Stimulated activated CD4-positive, alpha-beta T cell treated with anti-CD3 and anti-CD28 coated beads, Interleukin-4, amount 100 ng/mL, for 4 hours (primary cell): ENCODE measurements around the gene SLC9A9.

ENCODE experiments used
- DNase-seq, 2 experiments: peaks; one replicate each; pipeline ENCODE4 v3.0.0-alpha.2; 2020

The SLC9A9 gene

DNA sequence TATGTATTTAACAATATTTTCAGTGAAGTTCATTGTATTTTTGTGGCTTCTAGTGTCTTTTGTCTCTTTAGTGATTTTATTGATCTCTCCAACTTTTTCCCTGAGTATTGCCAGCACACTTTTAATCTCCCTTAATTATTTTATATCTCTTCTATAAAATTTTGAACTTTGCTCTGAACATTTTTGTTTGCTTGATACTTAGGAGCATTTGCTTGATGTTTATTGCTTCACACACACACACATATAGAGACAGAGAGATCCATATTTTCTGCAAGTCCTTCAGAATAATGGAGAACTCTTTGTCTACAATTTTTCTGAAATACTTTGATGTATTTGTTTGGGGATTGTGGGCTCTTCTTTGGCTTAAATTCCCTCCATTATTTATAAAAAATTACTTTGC, 213.8 kb downstream of the SLC9A9 start:
- no peak for DNase-seq

GRCh38 chr3:143633816-143634215, 214.5 kb downstream of the SLC9A9 start:
- no peak for DNase-seq

- DNase-seq: no peak
Measured at GRCh38 chr3:143629726-143630125, 218.5 kb downstream of the SLC9A9 start.

- no peak for DNase-seq
Measured at GRCh38 chr3:143628971-143629370, 219.3 kb downstream of the SLC9A9 start.

DNA sequence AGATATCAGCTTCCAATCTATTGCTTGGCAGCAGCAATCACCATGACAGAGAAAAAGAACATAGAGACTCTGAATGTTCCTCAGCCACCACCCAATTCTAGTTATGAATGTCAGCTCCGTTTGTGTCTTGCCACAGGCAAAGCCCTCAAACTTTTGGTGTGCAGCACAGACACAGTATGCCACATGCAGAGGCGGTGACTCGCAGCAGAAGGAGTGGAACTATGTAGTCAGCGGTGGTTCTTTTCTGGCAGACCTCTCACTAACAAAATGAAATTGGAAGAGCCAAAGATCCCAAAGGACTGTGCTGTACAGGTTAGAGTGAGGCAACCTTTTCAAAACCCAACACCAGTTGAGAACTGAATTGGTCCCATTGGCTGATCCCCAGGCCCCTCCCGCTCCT, 220.9 kb downstream of the SLC9A9 start:
- no peak for DNase-seq

GRCh38 chr3:143619231-143619630, 229.0 kb downstream of the SLC9A9 start:
- no peak for DNase-seq

DNA sequence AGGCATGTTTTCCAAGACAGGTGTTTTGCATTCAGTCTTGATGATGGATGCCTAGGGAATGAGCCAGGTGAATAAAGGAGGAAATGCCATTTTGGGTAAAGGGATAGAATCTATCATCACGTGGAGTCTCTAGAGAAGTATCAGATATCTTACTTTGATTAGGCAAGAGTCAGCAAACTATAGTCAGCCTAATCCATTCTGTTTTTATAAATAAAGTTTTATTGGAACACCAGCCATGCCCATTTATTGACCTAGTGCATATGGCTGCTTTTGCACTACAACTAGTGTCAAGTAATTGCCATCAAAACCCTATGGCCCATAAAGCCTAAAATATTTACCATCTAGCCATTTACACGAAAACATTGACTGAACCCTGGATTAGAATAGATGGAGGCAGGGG, 231.2 kb downstream of the SLC9A9 start:
- no peak for DNase-seq

DNA sequence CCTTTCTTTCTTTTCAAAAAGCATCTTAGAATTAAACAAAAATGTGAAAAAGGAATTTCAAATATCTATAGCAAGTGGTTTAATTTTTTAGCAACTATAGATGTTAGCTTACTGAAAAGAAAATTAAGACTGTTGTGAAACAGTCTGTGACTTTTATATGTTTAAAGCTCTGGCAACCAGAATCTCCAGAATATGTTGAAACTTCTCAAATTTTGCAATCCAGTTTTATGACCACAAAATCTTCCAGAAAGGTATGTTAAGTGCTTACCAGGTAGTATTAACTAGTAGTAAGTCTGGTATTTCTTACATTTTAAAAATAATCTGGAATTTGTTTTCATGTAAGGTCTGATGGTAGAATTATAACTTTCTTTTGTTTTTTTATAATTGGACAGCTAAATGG, 235.0 kb downstream of the SLC9A9 start:
- DNase-seq: no peak

DNA sequence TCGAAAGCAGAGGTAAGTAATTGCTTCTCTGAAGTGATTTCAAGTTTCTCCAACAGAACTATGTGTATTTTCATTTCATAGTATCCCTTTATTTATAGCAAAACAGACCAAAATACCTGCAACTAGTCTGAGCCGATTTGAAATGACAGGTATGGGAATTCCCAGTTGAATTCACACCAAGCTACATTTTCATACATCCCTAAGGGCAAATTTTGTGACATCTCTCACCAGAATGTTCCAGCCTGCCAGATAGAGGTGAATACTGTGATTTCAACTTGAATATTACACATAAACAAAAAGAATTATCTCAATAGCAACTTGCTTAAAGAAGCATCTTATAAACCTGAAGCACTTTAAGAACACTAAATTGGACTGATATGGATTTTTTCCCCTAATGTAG, 235.7 kb downstream of the SLC9A9 start:
- no peak for DNase-seq

DNA sequence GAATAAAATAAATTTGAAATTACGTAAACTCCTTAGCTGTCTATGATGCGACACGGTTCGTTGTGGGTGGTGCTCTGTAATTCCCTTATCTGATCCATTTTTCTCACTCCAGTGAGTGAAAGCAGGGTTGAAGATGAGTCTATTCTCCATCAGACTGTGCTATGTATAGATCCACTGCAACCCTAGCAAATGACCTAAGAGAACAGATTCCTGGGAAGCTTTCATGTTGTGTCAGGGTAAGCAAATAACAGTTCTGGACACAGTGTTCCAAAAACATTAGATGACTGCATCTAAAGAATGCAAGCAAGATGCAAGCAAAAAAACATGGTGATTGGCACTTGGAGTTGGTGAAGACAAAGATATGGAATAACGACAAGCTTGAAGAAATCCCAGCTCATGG, 239.3 kb downstream of the SLC9A9 start:
- DNase-seq: no peak

GRCh38 chr3:143605233-143605950, 242.9 kb downstream of the SLC9A9 start:
- no peak for DNase-seq

DNA sequence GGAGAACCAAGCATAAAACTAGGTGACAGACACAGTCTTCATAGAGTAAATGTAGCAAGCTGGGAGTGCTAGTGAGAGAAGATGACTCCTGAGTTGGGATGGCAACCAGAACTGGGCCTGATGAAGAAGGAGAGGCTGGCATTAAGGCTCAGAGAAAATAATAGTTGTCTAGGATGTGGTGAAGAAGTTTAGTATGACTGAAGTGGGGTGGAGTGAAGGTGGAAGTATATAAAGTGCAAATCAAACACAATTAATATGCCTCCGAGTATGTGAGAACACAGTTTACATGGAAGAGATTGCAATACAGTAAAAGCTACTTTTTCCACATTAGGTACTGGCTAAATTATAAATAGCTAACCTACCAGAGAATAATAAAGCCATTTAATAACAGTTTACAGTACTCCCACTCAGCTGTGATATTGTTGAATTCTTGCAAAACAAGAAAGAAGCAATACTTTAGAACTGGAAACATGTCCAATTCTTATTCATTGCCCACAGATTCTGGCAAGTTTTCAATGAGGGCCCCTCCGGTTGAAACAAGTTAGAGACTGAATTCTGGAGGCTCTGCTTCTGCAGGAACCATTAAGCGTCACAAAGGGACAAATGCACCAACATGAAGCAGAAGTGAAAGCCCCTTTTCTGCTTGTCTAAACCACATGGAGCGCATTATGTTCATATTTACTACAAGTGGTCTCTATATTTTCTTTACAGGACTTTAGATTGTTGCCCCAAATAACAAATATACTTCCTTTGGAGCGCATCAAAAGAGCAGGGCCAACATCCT, 243.7 kb downstream of the SLC9A9 start:
- no peak for DNase-seq

DNA sequence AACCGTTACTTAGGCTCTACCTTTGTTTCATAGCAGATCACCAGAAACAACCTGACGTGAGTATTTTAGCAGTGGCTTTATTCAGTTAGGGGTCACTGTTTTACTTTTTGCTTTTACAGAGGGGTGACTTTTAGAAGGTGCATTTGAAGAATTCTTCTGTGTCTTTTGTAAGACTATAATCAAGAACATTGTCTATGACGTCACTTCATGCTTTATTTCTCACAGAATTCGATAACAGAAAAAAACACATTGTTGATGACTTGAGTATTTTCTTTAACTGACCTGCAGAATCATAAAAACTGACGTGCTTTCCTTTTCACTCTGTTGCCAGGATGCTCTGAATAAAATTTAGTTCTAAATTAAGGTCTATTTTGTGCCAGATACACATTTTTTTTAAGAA, 244.5 kb downstream of the SLC9A9 start:
- DNase-seq: no peak

- no peak for DNase-seq
Measured at GRCh38 chr3:143601723-143602484, 246.4 kb downstream of the SLC9A9 start.

DNA sequence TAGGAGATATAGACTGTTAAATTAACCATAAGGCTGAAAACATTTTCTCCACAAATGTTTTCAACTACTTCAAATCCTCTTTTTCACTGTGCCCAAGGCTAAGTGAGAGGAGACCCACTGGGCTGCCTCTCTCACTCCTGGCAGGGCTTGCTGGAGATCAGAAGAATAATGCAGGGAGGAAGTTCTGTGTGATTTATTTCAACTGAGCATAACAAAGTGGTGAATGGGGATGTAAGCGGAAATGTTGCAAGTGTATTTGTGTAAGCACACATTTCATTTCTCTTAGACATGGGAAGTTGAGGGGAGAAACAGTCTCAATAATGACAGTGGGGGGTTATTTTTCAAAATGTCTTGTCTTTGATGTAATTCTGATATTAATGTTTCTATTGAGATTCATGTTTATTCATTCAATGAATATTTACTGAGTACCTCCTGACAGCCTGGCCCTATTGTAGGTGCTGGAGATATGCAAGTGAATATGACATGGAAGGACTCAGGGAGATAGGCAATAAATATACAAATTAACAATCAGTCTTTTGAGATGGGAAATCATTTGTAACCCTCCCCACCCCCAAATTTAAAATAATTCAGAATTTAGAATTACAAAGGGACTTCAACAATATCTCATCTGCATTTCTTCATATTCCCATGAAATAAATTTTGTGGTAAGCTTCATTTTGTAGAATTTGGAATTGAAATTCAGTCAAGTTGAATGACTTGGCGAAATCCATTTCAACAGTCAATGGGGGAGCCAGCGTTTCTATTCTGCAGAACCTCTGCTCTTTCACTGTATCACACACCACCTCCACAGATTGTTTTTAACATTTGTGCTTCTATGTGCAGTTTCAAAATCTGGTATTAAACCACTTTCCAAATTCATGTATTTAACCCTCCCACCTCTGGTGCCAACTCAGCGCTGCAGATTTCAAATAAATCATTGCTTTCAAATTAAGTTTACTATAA, 247.2 kb downstream of the SLC9A9 start:
- no peak for DNase-seq

GRCh38 chr3:143597774-143598652, 250.3 kb downstream of the SLC9A9 start:
- no peak for DNase-seq

DNA sequence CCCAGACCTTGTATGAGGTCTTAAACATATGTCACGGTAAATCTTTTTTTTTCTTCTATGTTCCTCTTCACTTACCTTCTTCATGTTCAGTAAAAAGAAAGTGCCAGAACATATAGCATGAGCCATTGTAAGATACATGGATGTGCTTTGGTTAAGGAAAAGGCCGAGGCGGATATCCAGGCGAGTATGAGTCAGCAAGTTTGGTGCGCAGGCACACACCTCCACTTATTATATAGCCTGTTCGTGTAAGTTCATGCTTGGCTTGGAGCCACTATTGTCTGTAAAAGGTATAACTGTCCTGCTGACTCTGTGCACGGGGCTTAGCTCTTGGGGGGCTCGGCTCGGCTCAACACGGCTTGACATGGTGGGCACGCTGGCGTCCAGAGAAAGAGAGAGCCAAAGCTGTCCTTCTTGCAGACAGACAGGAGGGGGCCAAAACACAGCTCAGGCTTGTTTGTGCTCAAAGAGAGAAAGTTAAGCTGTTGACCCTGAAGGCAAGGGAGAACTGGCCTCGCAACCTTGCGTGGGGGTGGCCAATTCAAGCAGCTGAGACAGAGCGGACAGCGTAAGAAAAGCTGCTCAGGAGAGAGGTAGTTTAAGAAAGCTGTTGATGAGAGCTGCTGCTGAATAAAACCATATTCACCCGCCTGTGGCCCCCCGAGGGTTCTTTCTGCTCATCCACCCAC, 251.2 kb downstream of the SLC9A9 start:
- DNase-seq: no peak

DNA sequence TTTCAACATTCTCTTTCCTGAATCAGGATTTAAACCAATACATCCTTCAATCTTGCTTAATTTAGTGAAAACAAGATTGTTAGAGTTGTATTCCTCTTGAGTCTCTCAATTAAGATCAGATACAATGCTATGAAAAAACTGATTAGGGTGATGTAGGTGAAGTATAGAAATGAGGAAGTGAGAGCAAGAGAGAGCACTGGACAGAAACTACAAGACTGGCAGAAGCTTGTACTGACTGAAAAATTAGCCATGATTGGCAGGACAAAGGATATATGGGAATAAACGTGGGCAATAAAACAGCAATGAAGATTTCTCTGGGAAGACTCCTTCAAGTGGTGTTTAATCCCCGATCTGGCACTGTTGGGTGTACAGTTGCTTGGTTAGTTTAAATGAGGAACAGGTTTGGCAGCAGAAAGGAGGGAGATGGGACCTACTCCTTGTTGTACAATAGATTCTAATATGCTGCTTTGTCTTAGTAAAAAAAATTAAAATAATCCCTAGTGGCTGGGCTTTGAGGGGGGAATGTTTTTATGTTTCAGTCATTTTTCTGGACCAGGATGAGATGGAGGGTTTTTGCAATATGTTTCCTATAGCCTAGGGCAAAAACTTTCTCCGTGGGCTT, 252.7 kb downstream of the SLC9A9 start:
- DNase-seq: no peak

DNA sequence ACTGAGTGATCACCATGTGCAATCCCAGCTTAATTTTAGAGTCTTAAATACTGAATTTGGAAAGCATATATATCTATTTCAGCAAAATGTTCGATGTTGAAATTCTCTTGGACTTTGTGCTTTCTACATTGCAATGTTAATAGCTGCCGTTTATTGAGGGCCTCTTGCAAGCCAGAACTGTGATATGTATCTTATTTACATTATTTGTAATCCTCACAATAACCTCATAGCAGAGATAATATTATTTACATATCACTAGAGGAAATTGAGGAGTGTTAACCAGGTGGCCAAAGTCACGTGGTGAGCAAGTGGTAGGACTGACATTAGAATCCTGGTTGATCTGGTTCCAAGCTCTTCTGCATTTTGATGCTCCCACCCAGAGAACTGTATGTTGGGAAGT, 254.1 kb downstream of the SLC9A9 start:
- DNase-seq: no peak

DNA sequence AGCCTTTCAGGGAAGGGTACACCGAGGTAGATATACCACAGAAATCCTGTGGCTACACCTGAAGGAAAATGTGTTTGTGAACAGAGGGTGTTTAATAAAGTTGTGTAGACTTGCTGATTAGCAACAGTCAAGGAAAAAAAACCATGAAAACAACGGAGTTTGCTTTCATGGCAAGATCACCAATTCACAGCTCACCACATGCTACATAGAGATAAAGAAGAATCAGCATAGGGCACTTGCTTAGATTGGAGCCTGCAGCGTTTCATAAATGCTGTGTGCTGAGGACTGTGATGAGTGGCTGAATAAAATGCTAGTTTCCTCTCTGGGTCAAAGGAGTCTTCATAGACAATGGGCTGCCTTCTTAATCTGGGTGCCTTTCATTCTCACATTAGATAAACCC, 257.6 kb downstream of the SLC9A9 start:
- no peak for DNase-seq
